Measurements from ENCODE around the gene ST8SIA5. TPM values are rescaled to one million over a fixed set of nuclear protein-coding genes. Genes with fewer than 3 reads are reported as not detected.

The ST8SIA5 gene
- total RNA-seq, 2 donors from 2014 or later, result 0.14 TPM; not detected in 1

DNA sequence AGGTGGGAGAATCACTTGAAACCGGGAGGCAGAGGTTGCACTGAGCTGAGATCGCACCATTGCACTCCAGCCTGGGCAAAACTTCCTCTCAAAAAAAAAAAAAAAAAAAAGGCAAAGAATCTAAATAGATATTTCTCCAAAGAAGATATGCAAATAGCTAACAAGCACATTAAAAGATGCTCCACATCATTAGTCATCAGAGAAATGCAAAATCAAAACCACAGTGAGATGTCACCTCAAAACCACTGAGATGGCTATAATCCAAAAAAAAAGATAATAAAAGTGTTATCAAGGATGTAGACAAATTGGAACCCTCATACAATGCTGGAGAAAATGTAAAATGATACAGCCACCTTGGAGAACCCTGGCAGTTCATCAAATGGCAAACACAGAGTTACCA lies 8.4 kb downstream of the ST8SIA5 start:
- TF ChIP-seq, protein P1, sequence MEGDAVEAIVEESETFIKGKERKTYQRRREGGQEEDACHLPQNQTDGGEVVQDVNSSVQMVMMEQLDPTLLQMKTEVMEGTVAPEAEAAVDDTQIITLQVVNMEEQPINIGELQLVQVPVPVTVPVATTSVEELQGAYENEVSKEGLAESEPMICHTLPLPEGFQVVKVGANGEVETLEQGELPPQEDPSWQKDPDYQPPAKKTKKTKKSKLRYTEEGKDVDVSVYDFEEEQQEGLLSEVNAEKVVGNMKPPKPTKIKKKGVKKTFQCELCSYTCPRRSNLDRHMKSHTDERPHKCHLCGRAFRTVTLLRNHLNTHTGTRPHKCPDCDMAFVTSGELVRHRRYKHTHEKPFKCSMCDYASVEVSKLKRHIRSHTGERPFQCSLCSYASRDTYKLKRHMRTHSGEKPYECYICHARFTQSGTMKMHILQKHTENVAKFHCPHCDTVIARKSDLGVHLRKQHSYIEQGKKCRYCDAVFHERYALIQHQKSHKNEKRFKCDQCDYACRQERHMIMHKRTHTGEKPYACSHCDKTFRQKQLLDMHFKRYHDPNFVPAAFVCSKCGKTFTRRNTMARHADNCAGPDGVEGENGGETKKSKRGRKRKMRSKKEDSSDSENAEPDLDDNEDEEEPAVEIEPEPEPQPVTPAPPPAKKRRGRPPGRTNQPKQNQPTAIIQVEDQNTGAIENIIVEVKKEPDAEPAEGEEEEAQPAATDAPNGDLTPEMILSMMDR (IDR thresholded peaks at IDR 0.05), result no peak
- no peak for ATAC-seq (ENCODE audit: insufficient number of reproducible peaks, low FRiP score, low read depth)

DNA sequence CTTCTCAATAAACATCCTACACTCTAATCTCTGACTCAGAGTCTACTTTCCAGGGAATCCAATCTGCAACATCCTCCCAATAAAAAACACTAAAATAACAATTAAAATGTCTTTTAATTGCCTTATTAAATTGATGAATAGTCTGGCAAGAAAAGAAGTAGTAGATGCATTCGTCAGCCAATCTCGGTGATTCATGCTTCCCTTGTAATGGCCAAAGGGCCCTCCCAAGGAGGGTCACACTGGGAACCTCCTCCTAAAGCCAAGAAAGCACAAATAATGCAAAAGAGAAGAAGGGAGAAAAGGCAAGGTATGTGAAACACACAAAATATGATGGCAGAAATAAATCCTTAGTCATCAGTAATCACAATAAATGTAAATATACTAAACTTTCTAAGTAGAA lies 16.8 kb downstream of the ST8SIA5 start:
- TF ChIP-seq, protein P1 (IDR thresholded peaks at IDR 0.05), result no peak
- peaks cover 3% of the 10 kb centered on the region for H3K9me3 ChIP-seq
- H3K36me3 ChIP-seq, result no peaks in the 10 kb centered on the region
- H3K27ac ChIP-seq, result no peak overlapping the region
- no peaks in the 10 kb centered on the region for H3K4me1 ChIP-seq (ENCODE audit: control insufficient read depth in 1 of 2, low read depth in 2 of 2)
- DNase-seq (ENCODE audit: low spot score) (no peak), ATAC-seq (ENCODE audit: insufficient number of reproducible peaks, low FRiP score, low read depth) (no peak)
- H3K27me3 ChIP-seq (replicated peaks; ENCODE audit: insufficient read depth), result no peaks in the 10 kb centered on the region
- no peak overlapping the region for H3K4me3 ChIP-seq

More for the DNA sequence above, 8.4 kb downstream of the ST8SIA5 start:
- Histone ChIP-seq H3K4me3 (no peak overlapping the region), H3K9me3 (no peaks in the 10 kb centered on the region), H3K27me3 (replicated peaks; ENCODE audit: insufficient read depth) (no peaks in the 10 kb centered on the region), H3K36me3 (no peaks in the 10 kb centered on the region), H3K4me1 (ENCODE audit: control insufficient read depth in 1 of 2, low read depth in 2 of 2) (no peaks in the 10 kb centered on the region), H3K27ac (no peak overlapping the region)
- no peak for DNase-seq (ENCODE audit: low spot score)

DNA sequence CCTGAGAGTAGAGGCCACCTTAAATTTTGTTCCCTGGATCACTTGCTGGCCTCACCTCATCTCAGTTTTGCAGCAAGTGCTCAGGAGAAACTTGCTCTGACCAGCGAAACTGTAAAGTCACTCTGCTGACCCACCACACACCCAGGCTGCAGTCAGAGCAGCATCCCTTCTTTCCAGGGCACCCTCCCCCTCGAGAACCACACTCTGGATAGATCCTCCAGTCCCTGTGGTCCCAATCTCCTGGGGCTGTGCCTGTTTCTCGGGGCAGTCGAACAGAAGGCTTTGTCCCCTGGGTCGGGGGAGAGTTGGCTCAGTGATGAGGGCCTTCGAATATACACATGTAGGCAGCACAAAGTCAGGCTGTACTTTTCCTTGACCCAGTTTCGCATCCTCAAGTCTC lies 18.4 kb downstream of the ST8SIA5 start:
- TF ChIP-seq, protein P1 (IDR thresholded peaks at IDR 0.05), result no peak
- H3K4me3 ChIP-seq, result no peak overlapping the region
- no peak overlapping the region for H3K27ac ChIP-seq
- no peaks in the 10 kb centered on the region for H3K36me3 ChIP-seq
- ATAC-seq (ENCODE audit: insufficient number of reproducible peaks, low FRiP score, low read depth) (no peak), DNase-seq (ENCODE audit: low spot score) (no peak)
- no peaks in the 10 kb centered on the region for H3K4me1 ChIP-seq (ENCODE audit: control insufficient read depth in 1 of 2, low read depth in 2 of 2)
- no peaks in the 10 kb centered on the region for H3K27me3 ChIP-seq (replicated peaks; ENCODE audit: insufficient read depth)
- H3K9me3 ChIP-seq, result peaks cover 3% of the 10 kb centered on the region

DNA sequence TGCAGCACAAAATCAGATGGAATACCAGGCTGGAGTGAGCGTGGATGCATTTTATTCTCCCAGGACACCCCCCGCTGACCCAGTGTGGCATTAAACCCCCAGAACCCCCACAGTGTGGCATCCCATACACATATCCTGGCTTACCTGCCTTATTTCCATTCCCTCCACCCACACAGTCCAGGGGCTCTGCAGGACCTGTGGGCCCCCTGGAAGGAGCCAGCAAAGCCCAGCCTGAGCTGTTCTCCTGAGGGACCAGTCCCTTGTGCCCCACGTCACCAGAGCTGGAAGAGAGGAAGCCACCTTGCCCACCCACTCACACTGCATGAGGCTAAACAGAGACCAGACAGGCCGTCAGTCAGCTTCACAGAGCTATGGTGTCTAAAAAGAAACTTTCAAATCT lies 20.1 kb downstream of the ST8SIA5 start:
- no peak overlapping the region for H3K27ac ChIP-seq
- no peaks in the 10 kb centered on the region for H3K36me3 ChIP-seq
- H3K27me3 ChIP-seq (replicated peaks; ENCODE audit: insufficient read depth), result no peaks in the 10 kb centered on the region
- H3K9me3 ChIP-seq, result peaks cover 3% of the 10 kb centered on the region
- ATAC-seq (ENCODE audit: insufficient number of reproducible peaks, low FRiP score, low read depth) (no peak), DNase-seq (ENCODE audit: low spot score) (no peak)
- H3K4me1 ChIP-seq (ENCODE audit: control insufficient read depth in 1 of 2, low read depth in 2 of 2), result no peaks in the 10 kb centered on the region
- H3K4me3 ChIP-seq, result no peak overlapping the region
- TF ChIP-seq, protein P1 (IDR thresholded peaks at IDR 0.05), result no peak

DNA sequence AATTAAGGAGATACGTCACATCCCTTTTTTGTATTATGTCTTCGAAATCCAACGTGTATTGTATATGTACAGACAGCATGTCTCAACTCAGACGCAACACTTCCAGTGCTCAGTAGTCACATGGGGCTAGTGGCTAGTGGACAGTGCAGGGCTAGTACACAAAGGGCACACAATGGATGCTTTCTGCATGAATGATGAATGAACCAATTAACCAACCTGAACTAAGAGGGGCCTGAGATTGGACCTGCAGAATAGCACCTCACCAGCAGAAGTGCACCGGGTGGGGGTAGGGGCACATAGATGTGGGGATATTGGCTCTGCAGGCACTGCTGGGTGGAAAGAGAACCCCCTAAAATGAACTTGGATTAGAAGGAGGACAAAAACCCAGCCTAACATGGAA lies 20.7 kb downstream of the ST8SIA5 start:
- Histone ChIP-seq H3K27ac (no peak overlapping the region), H3K27me3 (replicated peaks; ENCODE audit: insufficient read depth) (no peaks in the 10 kb centered on the region), H3K36me3 (no peaks in the 10 kb centered on the region), H3K4me1 (ENCODE audit: control insufficient read depth in 1 of 2, low read depth in 2 of 2) (no peaks in the 10 kb centered on the region), H3K9me3 (peaks cover 3% of the 10 kb centered on the region), H3K4me3 (no peak overlapping the region)
- DNase-seq (ENCODE audit: low spot score) (no peak), ATAC-seq (ENCODE audit: insufficient number of reproducible peaks, low FRiP score, low read depth) (no peak)
- TF ChIP-seq, protein P1 (IDR thresholded peaks at IDR 0.05), result no peak
